Stimulated activated CD4-positive, alpha-beta T cell treated with anti-CD3 and anti-CD28 coated beads, Interleukin-4, amount 100 ng/mL, for 24 hours (primary cell): ENCODE measurements around the gene POLR2A.
"Not testable (repeated sequence)": the region's sequence is repeated elsewhere in the genome, so short reads cannot be mapped to it uniquely, and the experiment has no call there.

Source experiments
- DNase-seq: peaks from one replicate; pipeline ENCODE4 v3.0.0-alpha.2; 2020

Gene POLR2A

DNA sequence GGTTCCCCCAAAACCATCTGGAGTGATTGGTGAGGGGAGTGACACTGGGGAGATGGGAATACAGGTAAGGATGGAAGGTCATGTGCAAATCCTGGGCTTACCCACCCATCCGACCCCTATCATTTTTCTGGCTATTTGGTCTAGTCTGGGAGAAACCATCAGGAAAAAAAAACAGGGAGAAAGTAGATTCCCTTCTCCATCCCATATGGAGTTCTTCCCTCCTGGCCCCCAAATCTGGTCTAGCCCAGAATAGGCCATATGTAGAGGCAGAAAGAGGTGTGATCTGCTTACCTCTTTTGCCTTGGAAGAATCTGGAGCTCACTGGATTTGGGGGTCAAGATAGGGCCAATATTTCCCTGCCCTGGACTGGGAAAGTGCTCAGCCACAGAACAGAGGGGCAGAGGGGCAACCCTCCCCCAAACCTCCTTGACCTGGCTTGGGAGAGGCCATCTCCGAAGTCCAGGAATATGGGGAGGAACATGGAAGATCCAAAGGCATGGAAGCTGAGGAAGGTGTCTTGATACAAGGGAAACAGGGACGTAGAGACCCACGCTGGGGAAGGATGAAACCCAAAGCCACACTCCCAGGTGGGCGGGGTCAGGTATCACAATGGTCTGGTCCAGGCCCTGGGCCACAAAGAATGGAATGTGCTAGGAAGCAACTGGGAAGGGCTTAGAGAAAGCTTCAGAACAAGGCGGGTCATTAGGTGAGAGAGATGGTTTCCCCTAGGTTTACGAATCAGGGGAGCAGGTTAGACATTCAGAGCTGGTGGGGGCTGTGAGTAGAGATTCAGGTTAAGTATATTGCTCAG is 23.1 kb upstream of the POLR2A start:
- no peak for DNase-seq

DNA sequence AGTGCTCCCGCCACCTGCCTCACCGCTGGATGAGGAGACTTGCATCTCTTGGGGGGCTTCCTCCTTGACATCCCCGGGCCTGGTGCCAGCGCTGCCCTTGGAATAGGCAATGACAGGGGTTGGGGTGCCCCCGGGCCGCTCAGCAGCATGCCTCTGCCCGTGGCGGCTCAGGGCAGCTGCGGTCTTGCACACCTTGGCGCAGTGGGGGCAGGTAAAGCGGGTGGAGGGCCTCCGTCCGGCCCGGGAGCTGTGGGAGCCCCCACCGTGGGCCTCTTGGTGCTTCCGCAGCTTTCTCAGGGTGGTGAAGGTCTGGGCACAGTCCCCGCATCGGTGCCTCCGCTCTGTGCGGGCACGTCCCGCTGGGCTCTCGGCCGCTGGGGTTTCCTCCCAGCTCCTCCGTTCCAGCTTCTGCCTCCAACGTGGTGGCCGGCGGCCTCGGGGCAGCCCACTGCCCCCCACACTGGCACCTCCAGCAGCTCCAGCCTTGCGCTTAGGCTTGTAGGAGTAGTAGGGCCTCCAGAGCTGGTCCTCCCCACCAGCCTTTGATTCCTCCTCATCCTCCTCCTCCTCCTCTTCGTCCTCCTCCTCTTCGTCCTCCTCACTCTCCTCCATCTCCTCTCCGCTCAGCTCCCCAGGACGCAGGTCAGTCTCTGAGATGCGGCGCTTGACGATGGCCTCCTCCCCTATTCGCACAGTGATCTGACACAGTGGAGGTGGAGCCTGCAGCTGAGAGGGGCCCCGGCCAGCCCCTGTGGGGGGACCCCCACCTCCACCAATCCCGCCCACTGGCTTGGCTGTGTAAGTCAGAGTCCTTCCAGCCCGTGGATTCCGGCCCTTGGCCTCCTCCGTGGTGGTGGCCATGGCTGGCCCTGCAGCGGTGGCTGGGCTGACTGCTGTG is 21.4 kb upstream of the POLR2A start:
- no peak for DNase-seq

DNA sequence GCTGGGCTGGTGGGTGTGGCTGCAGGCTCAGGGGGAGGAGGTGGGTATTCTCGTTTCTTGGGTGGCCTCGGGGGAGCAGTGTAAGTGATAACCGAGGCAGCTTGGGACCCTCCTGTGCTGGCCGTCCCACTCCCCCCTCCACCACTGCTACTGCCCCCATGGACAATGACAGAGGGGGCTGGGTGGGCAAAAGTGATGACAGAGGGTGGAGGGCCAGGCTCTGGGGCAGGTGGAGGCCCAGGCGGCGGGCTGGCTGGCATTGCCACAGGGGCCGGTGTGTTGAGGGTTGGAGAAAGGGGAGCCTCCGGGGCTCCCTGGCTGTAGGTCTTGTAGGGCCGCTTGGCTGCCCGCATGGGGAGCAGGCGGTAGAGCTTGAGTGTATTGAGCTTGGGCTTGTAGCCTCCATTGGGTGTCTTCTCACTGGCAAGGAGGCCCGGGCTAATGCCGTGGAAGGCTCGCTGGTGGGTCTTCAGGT is 20.8 kb upstream of the POLR2A start:
- DNase-seq = no peak

DNA sequence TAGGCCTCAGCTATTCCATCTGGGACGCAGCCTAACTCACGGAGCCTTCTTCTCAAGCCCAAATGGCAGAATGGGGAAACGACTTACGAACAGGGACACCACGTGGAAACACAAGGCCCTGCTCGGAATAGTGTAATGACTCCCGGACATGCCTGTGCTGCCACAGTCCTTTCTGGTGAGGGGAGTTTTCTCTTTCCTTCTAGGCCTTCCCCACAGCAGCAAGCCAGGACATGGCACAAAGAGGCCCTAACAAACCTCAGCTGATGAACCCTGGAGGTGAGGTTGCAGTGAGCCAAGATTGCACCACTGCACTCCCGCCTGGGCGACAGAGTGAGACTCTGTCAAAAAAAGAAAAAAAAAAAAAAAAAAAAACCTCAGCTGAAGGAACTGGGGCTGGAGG is 20.1 kb upstream of the POLR2A start:
- no peak for DNase-seq

DNA sequence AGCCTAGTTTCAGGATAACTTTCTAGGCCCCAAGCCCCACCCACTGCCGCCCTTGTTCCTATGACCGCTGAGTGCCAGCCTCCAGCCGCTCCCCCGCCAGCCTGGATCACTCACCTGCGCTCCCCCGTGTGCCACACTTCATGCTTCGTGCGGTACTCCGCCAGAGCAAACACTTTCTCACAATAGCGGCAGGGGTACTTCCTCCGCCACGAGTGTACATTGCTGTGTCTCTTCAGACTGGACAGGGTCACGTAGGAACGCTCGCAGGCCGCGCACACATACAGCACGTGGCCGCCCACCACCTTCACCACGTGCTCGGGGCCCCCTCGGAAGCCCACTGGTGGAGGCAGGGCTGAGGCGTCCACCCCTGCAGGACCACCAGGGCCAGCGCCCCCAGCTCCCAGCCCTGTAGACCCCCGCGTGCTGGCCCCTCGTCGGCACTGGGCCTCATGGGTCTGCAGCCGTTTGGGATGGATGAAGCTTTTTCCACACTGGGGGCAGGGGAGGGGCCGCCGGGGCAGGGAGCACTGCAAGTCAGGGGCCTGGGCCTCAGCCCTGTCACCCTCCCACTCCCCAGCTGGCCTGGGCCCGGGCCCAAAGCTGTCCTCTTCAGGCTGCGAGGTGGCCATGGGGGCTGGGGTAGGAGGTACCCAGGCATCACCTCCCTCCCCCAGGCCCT is 18.4 kb upstream of the POLR2A start:
- DNase-seq = no peak

DNA sequence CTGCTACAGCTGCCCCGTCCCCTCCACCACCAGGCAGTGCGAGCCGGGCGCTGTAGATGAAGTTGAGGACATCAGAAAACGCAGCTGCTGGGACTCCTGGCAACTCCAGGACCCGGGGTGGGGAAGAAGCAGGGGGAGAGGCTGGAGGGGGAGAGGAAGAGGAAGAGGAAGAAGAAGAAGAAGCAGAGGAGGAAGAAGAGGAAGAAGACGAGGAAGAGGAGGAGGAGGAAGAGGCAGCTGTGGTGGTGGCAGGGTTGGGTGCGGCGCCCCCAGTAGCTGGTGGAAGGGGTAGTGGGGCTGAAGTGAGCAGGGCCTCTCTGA is 17.9 kb upstream of the POLR2A start:
- no peak for DNase-seq

DNA sequence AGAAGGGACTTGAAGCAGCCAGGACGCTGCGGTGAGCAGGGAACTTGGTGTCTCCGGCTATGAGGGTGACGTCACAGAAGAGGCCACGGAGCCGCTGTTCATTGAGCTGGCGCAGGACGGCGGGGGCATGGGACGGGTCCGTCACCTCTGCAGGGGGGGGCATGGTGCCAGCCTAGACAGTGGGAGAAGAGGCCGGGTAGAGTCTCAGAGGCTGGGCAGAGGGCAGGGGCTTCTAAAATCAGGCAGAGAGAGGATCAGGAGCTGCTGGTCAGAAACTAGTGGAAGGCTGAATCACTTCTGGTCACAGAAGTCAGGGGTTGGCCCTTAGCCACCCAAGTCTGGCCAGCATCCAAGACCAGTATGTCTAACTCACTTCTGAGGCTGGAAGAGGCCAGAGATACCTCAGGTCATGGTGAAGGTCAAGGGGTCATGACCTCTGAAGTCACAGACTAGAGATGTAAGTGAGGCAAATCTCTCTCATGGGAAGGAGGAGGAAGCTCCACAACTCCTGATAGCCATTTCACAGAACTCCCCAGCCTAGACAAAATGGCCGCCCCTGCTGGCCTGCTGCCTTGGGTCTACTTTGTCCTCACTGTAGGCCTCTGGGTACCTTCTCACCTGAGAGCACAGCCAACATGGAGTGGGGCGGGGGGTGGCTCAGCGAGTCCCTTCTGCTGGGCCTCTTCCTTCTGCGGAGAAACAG is 17.4 kb upstream of the POLR2A start:
- no peak for DNase-seq

DNA sequence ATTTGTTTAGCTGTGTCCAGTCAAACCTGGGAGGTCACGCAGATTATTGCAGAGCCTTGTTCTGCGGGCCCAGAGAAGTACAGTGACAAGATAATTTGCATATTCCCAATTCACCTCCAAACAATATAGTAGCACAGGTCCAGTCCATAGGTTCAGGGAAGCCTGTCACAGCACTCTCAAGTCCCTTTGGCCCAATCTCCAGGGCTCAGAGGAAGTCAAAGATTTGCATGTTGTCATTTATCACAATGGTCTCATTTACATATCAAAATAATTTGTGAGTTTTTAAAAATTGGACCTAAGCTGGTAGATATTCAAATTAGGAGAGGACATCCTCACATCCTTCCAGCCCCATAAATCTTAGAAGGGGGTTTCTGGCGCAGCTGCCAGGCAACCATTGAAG is 16.7 kb upstream of the POLR2A start:
- no peak for DNase-seq

DNA sequence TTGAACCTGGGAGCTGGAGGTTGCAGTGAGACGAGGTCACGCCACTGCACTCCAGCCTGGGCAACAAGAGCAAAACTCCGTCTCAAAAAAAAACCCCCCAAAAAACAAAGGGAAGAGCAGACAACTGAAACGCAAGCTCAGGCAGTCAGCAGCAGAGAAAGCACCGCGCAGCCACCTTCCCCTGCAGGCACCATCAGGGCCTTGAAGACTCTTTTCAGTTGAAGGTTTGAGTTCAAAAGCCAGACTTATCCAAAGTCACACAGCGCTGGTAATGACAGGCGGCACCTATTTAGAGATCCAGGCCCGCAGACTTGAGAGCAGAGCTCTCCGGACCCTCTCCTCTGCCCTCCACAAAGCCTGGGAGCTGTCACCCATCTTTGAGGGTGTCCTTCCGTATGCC is 15.9 kb upstream of the POLR2A start:
- DNase-seq = no peak

DNA sequence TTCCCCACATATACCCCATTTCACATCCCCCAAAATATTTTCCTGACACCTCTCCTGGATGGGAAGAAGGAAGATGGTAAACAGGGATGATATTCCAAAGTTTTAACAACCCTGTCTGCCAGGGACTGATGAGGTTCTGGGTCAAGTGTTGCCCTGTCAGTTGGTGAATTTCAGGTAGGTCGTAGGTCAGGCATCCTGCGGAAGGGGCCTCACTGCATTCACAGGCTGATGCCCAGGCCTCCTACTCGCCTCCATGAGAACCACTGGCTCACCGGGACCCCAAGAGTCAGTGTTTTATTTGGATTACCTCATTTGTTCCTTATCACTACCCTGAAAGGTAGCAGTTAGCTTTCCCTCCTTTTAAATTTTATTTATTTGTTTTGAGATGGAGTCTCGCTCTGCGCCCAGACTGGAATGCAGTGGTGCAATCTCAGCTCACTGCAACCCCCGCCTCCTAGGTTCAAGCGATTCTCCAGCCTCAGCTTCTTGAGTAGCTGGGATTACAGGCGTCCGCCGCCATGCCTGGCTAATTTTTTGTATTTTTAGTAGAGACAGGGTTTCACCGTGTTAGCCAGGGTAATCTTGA is 15.3 kb upstream of the POLR2A start:
- no peak for DNase-seq

DNA sequence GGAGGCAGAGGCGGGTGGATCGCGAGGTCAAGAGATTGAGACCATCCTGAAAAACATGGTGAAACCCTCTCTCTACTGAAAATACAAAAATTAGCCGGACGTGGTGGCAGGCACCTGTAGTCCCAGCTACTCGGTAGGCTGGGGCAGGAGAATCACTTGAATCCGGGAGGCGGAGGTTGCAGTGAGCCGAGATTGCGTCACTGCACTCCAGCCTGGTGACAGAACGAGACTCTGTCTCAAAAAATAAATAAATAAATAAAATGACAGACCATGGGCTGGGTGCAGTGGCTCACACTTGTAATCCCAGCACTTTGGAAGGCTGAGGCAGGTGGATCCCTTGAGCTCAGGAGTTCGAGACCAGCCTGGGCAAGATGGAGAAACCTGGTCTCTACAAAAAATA is 14.3 kb upstream of the POLR2A start:
- DNase-seq = not testable (repeated sequence)

DNA sequence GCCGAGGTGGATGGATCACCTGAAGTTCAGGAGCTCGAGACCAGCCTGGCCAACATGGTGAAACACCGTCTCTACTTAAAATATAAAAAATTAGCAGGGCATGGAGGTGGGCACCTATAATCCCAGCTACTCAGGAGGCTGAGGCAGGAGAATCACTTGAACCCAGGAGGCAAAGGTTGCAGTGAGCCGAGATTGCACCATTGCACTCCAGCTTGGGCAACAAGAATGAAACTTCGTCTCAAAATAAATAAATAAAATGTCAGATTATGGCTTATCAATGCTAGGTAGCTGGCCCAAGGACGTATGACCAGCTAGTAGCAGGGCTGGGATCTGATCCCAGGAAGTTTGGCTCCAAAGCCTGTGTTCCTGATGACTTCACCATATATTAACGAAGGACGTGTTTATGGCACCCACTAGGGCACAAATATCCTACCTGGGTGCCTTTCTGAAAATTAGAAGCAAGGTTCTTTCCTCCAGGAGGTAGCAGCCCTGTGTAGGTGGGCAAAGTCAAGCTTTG is 13.7 kb upstream of the POLR2A start:
- DNase-seq = not testable (repeated sequence)

DNA sequence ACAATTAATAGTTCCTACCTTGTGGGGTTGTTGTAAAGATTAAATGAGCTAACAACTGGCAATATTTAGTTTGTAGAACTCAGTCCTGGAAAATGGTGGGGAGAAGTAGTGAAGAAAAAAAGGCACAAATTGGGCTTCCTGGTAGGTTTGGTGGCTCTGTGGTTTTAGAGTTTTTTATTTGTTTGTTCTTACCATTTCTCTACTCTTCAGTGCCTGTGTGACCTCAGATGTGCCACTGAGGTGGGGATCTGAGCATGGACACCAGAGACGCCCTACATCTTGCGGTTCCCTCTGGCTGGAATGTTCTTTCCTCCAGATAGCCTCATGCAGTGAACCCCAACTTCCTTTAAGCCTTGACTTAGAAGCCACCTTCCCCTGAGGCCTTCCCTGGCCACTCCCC is 12.4 kb upstream of the POLR2A start:
- DNase-seq = no peak

DNA sequence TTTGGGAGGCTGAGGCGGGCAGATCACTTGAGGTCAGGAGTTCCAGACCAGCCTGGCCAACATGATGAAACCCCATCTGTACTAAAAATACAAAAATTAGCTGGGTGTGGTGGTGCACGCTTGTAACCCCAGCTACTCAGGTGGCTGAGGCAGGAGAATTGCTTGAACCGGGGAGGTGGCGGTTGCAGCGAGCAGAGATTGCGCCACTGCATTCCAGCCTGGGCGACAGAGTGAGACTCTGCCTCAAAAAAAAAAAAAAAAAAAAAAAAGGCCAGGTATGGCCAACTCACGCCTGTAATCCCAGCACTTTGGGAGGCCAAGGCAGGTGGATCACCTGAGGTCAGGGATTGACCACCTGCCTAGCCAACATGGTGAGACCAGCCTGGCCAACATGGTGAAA is 9.4 kb upstream of the POLR2A start:
- not testable (repeated sequence) for DNase-seq

DNA sequence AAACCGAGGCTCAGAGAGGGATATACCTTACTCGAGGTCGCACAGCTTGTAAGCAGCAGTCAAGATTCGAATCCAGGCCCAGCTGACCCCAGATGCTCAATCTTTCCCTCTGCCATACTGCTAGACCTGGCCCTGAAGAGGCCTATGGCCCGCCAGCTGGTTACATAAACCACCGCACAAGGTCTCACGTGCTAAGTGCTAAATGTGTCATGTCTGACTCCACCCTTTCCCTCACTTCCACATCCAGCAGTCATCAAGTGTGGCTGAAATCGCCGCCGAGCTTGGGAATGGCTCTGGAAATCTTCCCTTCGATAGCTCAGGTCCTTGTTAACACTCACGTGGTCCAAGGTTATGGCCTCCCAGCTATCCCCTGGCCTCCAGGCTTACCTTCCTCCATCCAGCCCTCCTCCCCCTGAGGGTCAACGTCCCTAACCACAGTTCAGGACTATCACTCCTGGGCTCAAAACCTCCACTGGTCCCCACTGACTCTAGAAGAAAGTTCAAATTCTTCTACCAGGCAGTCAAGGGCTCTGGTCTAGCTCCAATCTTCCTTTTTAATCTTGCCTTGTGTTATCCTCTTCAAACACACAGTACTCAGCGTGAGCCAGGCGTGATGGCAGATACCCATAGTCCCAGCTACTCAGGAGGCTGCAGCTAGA is 8.3 kb upstream of the POLR2A start:
- no peak for DNase-seq

DNA sequence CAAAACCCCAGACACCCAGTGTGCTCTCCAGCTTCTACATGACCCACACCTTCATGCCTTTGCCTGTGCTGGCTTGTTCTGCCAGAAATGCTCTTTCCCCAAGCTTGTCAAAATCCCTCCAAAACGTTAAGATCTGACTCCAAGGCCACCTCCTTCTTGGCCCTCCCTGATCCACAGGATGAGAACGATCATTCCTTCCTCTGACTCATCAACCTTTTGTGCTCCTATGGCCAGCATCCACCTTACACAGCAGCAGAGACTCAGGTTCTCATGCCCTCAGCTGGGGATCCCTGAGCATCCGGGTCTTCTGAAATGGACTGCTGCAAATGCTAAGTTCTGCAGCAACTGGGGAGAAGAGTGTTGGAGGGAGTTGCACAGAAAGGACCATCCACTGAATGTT is 7.7 kb upstream of the POLR2A start:
- no peak for DNase-seq

DNA sequence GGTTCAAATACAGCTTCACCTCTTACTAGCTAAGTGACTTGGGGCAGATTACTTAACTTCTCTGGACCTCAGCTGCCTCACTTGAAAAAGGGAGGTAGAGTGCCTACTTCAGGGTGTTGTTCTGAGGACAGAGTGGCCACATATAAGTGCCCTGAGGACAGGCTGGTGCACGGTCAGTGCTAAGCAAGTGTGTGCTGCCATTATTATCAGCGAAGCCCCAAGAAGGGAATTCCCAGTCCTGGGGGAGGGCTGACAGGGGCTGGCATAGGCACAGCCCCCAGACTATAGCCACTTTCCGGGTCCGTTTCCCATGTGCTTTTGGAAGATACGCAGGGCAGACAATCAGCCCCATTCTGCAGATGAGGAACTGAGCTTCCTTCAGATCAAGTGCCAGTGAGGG is 7.2 kb upstream of the POLR2A start:
- no peak for DNase-seq

DNA sequence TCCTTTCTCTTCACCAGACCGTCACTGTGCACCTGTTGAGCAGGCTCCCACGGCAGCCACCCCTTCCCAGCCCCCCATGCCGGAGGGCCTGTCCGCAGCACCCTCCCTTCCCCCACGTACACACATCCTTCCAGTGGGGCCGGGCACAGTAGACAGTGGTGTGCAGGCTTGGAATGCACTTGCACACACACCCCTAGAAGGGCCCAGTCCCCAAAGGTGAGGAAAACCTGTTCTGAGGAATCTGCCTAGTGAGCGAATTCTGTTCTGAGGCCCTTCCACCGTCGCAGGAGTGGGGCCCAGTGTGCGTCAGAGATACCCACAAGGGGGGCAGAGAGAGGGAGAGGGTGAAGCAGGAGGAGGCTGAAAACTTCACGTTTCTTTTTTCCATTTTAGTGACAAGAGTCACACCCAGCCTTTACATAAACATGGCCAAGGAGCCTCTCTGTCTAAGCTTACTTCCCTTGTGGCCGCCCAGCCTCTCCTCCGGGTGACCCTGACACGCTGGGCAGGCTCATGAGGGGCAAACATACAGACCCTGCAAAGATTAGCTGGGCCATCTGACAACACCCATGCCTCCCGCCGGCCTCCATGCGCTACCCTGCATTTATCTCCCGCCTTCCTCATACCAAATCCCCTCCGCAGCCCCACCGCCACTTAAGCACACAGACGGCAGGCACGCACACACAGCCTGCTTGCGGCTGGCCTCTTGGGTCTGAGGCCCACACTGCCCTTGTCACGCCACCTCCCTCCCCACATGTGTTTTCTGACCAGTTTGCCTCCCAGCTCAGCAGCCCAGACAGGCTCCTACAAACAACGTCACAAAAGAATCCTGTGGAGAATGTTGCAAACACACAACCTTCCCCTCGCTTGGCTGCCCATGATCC is 6.5 kb upstream of the POLR2A start:
- DNase-seq = no peak

DNA sequence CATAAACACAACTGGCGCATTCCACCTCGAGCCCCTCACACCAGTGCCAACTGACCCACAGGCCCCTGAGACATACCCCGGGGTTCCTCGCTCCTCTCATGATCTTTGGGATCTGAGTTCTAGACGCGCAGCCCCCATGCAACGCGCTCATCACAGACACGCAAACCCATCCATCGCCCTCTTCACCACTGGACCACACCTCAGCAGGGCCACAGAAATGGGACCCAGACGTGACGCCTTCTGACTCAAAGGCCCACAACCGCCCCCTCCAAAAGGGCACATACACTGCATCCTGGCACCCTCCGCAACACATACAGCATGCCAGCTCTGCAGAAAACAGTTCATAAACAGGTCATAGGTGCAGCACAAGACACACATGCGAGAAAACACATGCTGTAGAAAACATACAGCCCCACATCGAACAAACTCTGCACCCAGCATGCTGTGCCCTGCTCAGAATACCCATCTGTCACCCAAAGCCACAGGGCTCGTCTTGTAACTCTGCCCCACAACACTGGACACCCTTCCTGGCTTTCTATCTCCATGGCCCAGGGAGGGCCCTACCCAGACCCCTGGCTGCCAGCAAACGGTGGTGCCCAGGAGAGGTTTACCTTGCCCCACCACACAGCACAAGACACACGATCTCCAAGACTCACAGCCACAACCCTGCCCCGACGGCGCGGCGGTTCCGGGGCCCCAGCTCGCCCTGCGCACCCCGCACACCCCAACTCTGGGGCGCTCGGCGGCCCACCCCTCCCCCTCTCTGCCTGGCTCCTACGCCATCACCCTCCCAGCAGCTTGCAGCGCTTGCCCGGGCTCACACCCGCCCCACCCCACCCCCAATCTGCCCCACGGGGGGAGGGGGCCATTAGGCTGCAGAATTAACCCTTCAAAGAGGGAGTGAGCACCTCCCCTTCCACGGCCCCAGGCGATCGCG is 5.6 kb upstream of the POLR2A start:
- DNase-seq = peak; percentile 54
